GM10266 (cell line): ENCODE results near the gene MRAS.

Experiments
- DNase-seq: peaks from one replicate; pipeline ENCODE4 v3.0.0; 2012; ENCODE audit errors: extremely low spot score
- CTCF ChIP-seq: IDR thresholded peaks from 2 replicates; pipeline ENCODE4 v1.5.1; 2012; ENCODE audit warnings: mild to moderate bottlenecking, low read depth; ENCODE audit not compliant: control insufficient read depth, insufficient read depth; ENCODE audit errors: missing control alignments

MRAS gene

GRCh38 chr3:138340511-138340910 is 7.9 kb upstream of the MRAS start:
- TF ChIP-seq CTCF, result no peak
- DNase-seq, result no peak

GRCh38 chr3:138344754-138345153 is 3.6 kb upstream of the MRAS start:
- no peak for TF ChIP-seq CTCF
- no peak for DNase-seq

GRCh38 chr3:138348754-138349739 is 668 bp downstream of the MRAS start:
- no peak for DNase-seq

GRCh38 chr3:138349926-138350665 is 1.7 kb downstream of the MRAS start:
- no peak for DNase-seq
- no peak for TF ChIP-seq CTCF

More at GRCh38 chr3:138348754-138349739, 668 bp downstream of the MRAS start:
- no peak for TF ChIP-seq CTCF

GRCh38 chr3:138351151-138351550 is 2.8 kb downstream of the MRAS start:
- TF ChIP-seq CTCF, result no peak
- no peak for DNase-seq

GRCh38 chr3:138351916-138352550 is 3.7 kb downstream of the MRAS start:
- TF ChIP-seq CTCF, result no peak
- DNase-seq, result no peak

- DNase-seq, result no peak
- TF ChIP-seq CTCF, result no peak
These were observed 6.0 kb downstream of the MRAS start for GRCh38 chr3:138354376-138354775.
